Right lobe of liver (tissue), 4 donors: Measurements from ENCODE around the gene BANK1.

ENCODE experiments used
- CTCF ChIP-seq, 4 donors: fragments of 200-600 bp in 3 of 4; fragments of 450-650 bp in 1 of 4; IDR thresholded peaks; one replicate each; pipeline versions ENCODE4 v1.5.1 to v1.8.0; 2016 to 2022; ENCODE audit warnings: antibody characterized with exemption in 4 of 4, mild to moderate bottlenecking in 2 of 4
- POLR2A ChIP-seq: fragments of 450-650 bp; IDR thresholded peaks from one replicate; pipeline ENCODE4 v1.6.1; 2017; ENCODE audit warnings: antibody characterized with exemption, mild to moderate bottlenecking
- donor health status: DM: no; HTN: no; CAD: no.
- donor health status: DM: no; HTN: no; CAD: no.
- donor health status: DM: no; HTN: yes; CAD: no.

DNA sequence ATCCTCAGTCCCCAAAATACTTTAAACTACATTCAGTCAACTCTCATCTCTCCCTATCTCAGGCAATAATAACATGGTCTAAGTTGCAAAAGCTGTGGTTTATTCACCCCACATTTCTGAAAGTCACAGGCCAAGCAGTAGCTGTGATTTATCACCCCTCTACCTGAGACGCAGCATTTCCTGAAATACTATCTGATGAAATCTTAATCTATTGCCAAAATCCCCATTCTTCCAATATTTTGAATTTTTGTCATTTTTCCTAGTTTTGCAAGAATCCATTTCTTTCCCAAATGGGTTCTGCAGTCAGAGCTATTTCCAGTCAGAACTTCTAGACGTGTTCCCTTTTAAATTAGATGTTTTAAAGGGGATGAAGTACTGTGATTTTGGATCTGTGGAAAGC is 148.3 kb downstream of the BANK1 start:
- no peak for TF ChIP-seq CTCF (IDR thresholded peaks at IDR 0.05)
- TF ChIP-seq POLR2A: no peak
